SU-DHL-6 (cell line): ENCODE measurements around the gene TRAT1.

Experiments used
- H2AFZ ChIP-seq: fragments of 200-600 bp; sonication (generic); 2 replicates; pipeline ENCODE4 v1.6.1; 2014; ENCODE audit warnings: low read depth, mild to moderate bottlenecking, moderate library complexity, mixed read lengths, antibody characterized with exemption, low read length; ENCODE audit not compliant: severe bottlenecking
- H3F3A ChIP-seq: fragments of 200-600 bp; shearing (Covaris generic); 2 replicates; pipeline ENCODE4 v1.6.0; 2016; ENCODE audit warnings: antibody characterized with exemption, mild to moderate bottlenecking; ENCODE audit not compliant: insufficient read depth
- H3K27ac ChIP-seq: fragments of 200-600 bp; sonication (generic); 2 replicates; pipeline ENCODE4 v1.5.1; 2016; ENCODE audit warnings: low read depth, mild to moderate bottlenecking, low read length, moderate library complexity, mixed read lengths
- H3K27me3 ChIP-seq: fragments of 200-600 bp; sonication (generic), shearing (Covaris generic); 2 replicates; pipeline ENCODE4 v1.6.0; 2014; ENCODE audit warnings: mild to moderate bottlenecking, low read length
- H3K36me3 ChIP-seq: fragments of 200-600 bp; sonication (generic); 2 replicates; pipeline ENCODE4 v1.6.1; 2014; ENCODE audit warnings: mild to moderate bottlenecking, low read length, mixed read lengths
- H3K4me2 ChIP-seq: fragments of 300-600, 200-600 bp; shearing (Covaris generic), sonication (generic); 2 replicates; pipeline ENCODE4 v1.6.0; 2014; ENCODE audit warnings: low read length, low read depth, mild to moderate bottlenecking; ENCODE audit not compliant: poor library complexity, severe bottlenecking
- H3K4me3 ChIP-seq: fragments of 200-600 bp; sonication (generic); 2 replicates; pipeline ENCODE4 v1.5.1; 2014; ENCODE audit warnings: antibody characterized with exemption, low read length, mild to moderate bottlenecking, mixed read lengths; ENCODE audit not compliant: insufficient read depth, poor library complexity, severe bottlenecking
- H3K79me2 ChIP-seq: fragments of 200-600 bp; sonication (generic); 2 replicates; pipeline ENCODE4 v1.6.1; 2014; ENCODE audit warnings: mild to moderate bottlenecking, low read length, moderate library complexity; ENCODE audit not compliant: insufficient read depth
- H3K9ac ChIP-seq: fragments of 200-600 bp; sonication (generic); 2 replicates; pipeline ENCODE4 v1.7.0; 2014; ENCODE audit warnings: mild to moderate bottlenecking, low read length
- H3K9me2 ChIP-seq: fragments of 200-600 bp; sonication (generic); replicated peaks from 2 replicates; pipeline ENCODE4 v1.6.1; 2014; ENCODE audit warnings: low read length; ENCODE audit not compliant: insufficient read depth
- H3K9me3 ChIP-seq: fragments of 200-600 bp; sonication (generic); 2 replicates; pipeline ENCODE4 v1.6.1; 2014; ENCODE audit warnings: low read length, mixed read lengths; ENCODE audit not compliant: insufficient read depth
- H4K20me1 ChIP-seq: fragments of 200-600 bp; sonication (generic); 2 replicates; pipeline ENCODE4 v1.6.1; 2014; ENCODE audit warnings: low read depth, mild to moderate bottlenecking, antibody characterized with exemption, low read length, moderate library complexity, mixed read lengths
- CTCF ChIP-seq: fragments of 200-600 bp; sonication (generic); IDR thresholded peaks from one replicate; pipeline ENCODE4 v1.5.1; 2017; ENCODE audit warnings: antibody characterized with exemption, mild to moderate bottlenecking, low read length, moderate library complexity; ENCODE audit not compliant: insufficient read depth, poor library complexity, severe bottlenecking
- EZH2phosphoT487 ChIP-seq: fragments of 200-600 bp; sonication (generic), shearing (Covaris generic); conservative IDR thresholded peaks from 2 replicates; pipeline ENCODE4 v1.6.1; 2018; ENCODE audit warnings: mild to moderate bottlenecking, antibody characterized with exemption, low read length, moderate library complexity, mixed read lengths

Gene TRAT1

DNA sequence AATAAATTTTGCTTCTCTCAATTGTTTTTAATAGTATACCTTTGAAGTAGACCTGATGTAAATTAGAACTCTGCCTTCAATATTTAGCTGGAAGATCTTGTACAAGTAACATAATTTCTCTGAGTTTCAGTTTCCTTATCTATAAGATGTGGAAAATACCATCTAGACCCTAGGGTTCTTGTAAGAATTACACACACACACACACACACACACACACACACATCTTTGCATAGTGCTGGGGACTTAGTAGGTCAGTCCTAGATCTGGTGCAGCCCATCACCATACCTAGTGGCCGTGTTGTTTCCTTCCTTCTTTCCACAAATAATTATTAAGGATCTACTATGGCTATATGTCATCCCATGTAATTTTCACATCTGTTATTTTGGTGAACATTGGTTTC, 11.0 kb downstream of the TRAT1 start:
- H3K36me3 ChIP-seq, result no peaks in the 10 kb centered on the region
- H3K9me2 ChIP-seq, result no peaks in the 10 kb centered on the region
- no peaks in the 10 kb centered on the region for H4K20me1 ChIP-seq
- TF ChIP-seq CTCF (no peak), EZH2phosphoT487 (no peak)
- H3F3A ChIP-seq, result no peaks in the 10 kb centered on the region
- no peaks in the 10 kb centered on the region for H3K27me3 ChIP-seq
- H3K27ac ChIP-seq, result no peak overlapping the region
- no peaks in the 10 kb centered on the region for H3K79me2 ChIP-seq
- no peak overlapping the region for H3K9ac ChIP-seq
- no peaks in the 10 kb centered on the region for H3K9me3 ChIP-seq
- no peak overlapping the region for H3K4me3 ChIP-seq
- H2AFZ ChIP-seq, result no peak overlapping the region
- no peak overlapping the region for H3K4me2 ChIP-seq

DNA sequence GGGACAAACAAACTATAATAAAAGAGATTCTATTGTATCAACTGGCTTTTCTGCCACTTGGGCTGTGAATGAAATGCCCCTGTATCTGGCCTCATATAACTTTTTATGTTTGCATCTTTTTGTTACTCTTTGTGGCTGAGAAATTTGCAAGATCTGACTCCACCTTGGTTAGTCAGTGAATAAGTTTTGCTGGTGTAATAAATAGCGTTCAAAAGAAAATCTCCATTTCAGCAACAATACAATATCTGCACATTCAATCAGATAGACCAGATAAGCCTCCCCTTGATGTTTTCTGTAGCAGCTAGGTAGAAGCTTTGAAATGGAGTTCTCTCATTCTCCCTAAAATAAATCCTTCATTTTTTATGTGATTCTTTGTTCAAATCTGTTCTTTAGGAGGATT, 12.0 kb downstream of the TRAT1 start:
- Histone ChIP-seq H3K27ac (no peak overlapping the region), H3K4me2 (no peak overlapping the region), H3F3A (no peaks in the 10 kb centered on the region)

GRCh38 chr3:108835101-108835500, 12.5 kb downstream of the TRAT1 start:
- H3K36me3 ChIP-seq, result no peaks in the 10 kb centered on the region
- no peaks in the 10 kb centered on the region for H3K27me3 ChIP-seq
- TF ChIP-seq EZH2phosphoT487, result no peak
- TF ChIP-seq CTCF, result no peak
- H3K9me3 ChIP-seq, result no peaks in the 10 kb centered on the region
- H3K9me2 ChIP-seq, result no peaks in the 10 kb centered on the region
- H3K4me2 ChIP-seq, result no peak overlapping the region
- H3F3A ChIP-seq, result no peaks in the 10 kb centered on the region
- no peak overlapping the region for H3K4me3 ChIP-seq
- no peak overlapping the region for H2AFZ ChIP-seq
- no peaks in the 10 kb centered on the region for H4K20me1 ChIP-seq
- H3K9ac ChIP-seq, result no peak overlapping the region
- H3K79me2 ChIP-seq, result no peaks in the 10 kb centered on the region
- H3K27ac ChIP-seq, result no peak overlapping the region

More for the DNA sequence above, 12.0 kb downstream of the TRAT1 start:
- no peak overlapping the region for H2AFZ ChIP-seq
- H4K20me1 ChIP-seq, result no peaks in the 10 kb centered on the region
- TF ChIP-seq EZH2phosphoT487 (no peak), CTCF (no peak)
- H3K9me2 ChIP-seq, result no peaks in the 10 kb centered on the region
- no peaks in the 10 kb centered on the region for H3K27me3 ChIP-seq
- no peak overlapping the region for H3K9ac ChIP-seq
- no peaks in the 10 kb centered on the region for H3K9me3 ChIP-seq
- H3K4me3 ChIP-seq, result no peak overlapping the region
- no peaks in the 10 kb centered on the region for H3K79me2 ChIP-seq
- no peaks in the 10 kb centered on the region for H3K36me3 ChIP-seq
